Activated B cell treated with CpG ODN at 0.5 μM for 24 hours (primary cell): ENCODE results near the gene CADM2. TPM values are rescaled to one million over a fixed set of nuclear protein-coding genes. Genes with fewer than 3 reads are reported as not detected.

ENCODE experiments used
- ATAC-seq: fragments of 200-7000 bp; cut with Tn5 transposase; one replicate; pipeline ENCODE4 v1.10.0; 2021; ENCODE audit warnings: low read depth, mild to moderate bottlenecking, moderate library complexity
- CTCF ChIA-PET: fragments of 350-600 bp; sonication (Branson Sonifier 250); formaldehyde crosslinking; loops from one replicate; lab custom pipeline; 2021; ENCODE audit warnings: antibody characterized with exemption; lab: Charles Lee
- POLR2A ChIA-PET: fragments of 350-600 bp; sonication (Branson Sonifier 250); formaldehyde crosslinking; loops from one replicate; lab custom pipeline; 2021; ENCODE audit warnings: antibody characterized with exemption; lab: Charles Lee
- DNase-seq: peaks from one replicate; pipeline ENCODE4 v3.0.0; 2022
- H3K27ac Mint-ChIP-seq: one replicate; pipeline ENCODE4 v1.8.0; 2020; ENCODE audit warnings: mixed read lengths
- H3K27me3 Mint-ChIP-seq: one replicate; pipeline ENCODE4 v1.8.0; 2021; ENCODE audit warnings: mixed read lengths
- H3K36me3 Mint-ChIP-seq: one replicate; pipeline ENCODE4 v1.8.0; 2021; ENCODE audit warnings: low read depth, mixed read lengths
- H3K4me1 Mint-ChIP-seq: one replicate; pipeline ENCODE4 v1.8.0; 2021; ENCODE audit warnings: mixed read lengths
- H3K4me3 Mint-ChIP-seq: one replicate; pipeline ENCODE4 v1.8.0; 2020; ENCODE audit warnings: mild to moderate bottlenecking, mixed read lengths
- H3K9me3 Mint-ChIP-seq: one replicate; pipeline ENCODE4 v1.8.0; 2020; ENCODE audit warnings: mixed read lengths
- intact Hi-C: fragments of 100-400 bp; cut with micrococcal nuclease; formaldehyde crosslinking; loops from one replicate; pipeline ENCODE4 v1.15.1; 2024
- total RNA-seq: library from RNA; stranded (reverse); gene quantifications from 2 replicates; pipeline ENCODE4 v1.2.3, GENCODE V29; 2022
- TF ChIP-seq, protein P1 (sequence below): fragments of 200-600 bp; IDR thresholded peaks from one replicate; pipeline ENCODE4 v1.8.0; 2022; ENCODE audit warnings: antibody characterized with exemption, mild to moderate bottlenecking

The CADM2 gene
- total RNA-seq, 1 donor from 2014 or later = not detected

- ChIA-PET CTCF (no interaction called here), POLR2A (no interaction called here)
- intact Hi-C loops = no loop called here
- Mint-ChIP-seq H3K27me3 (no peaks in the 10 kb centered on the region), H3K36me3 (no peaks in the 10 kb centered on the region), H3K9me3 (no peaks in the 10 kb centered on the region), H3K4me1 (no peaks in the 10 kb centered on the region), H3K27ac (no peak overlapping the region), H3K4me3 (no peak overlapping the region)
- TF ChIP-seq, protein P1, sequence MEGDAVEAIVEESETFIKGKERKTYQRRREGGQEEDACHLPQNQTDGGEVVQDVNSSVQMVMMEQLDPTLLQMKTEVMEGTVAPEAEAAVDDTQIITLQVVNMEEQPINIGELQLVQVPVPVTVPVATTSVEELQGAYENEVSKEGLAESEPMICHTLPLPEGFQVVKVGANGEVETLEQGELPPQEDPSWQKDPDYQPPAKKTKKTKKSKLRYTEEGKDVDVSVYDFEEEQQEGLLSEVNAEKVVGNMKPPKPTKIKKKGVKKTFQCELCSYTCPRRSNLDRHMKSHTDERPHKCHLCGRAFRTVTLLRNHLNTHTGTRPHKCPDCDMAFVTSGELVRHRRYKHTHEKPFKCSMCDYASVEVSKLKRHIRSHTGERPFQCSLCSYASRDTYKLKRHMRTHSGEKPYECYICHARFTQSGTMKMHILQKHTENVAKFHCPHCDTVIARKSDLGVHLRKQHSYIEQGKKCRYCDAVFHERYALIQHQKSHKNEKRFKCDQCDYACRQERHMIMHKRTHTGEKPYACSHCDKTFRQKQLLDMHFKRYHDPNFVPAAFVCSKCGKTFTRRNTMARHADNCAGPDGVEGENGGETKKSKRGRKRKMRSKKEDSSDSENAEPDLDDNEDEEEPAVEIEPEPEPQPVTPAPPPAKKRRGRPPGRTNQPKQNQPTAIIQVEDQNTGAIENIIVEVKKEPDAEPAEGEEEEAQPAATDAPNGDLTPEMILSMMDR = no peak
- no peak for DNase-seq
- ATAC-seq = no peak
These were observed 357.5 kb downstream of the CADM2 start for GRCh38 chr3:85316252-85316651.

- H3K27me3 Mint-ChIP-seq = no peaks in the 10 kb centered on the region
- TF ChIP-seq, protein P1 = no peak
- POLR2A ChIA-PET = no interaction called here
- intact Hi-C loops = no loop called here
- DNase-seq (no peak), ATAC-seq (no peak)
- no peak overlapping the region for H3K4me3 Mint-ChIP-seq
- CTCF ChIA-PET = no interaction called here
- no peak overlapping the region for H3K27ac Mint-ChIP-seq
- no peaks in the 10 kb centered on the region for H3K4me1 Mint-ChIP-seq
- no peaks in the 10 kb centered on the region for H3K9me3 Mint-ChIP-seq
- H3K36me3 Mint-ChIP-seq = no peaks in the 10 kb centered on the region
These were observed 363.1 kb downstream of the CADM2 start for GRCh38 chr3:85321892-85322291.

DNA sequence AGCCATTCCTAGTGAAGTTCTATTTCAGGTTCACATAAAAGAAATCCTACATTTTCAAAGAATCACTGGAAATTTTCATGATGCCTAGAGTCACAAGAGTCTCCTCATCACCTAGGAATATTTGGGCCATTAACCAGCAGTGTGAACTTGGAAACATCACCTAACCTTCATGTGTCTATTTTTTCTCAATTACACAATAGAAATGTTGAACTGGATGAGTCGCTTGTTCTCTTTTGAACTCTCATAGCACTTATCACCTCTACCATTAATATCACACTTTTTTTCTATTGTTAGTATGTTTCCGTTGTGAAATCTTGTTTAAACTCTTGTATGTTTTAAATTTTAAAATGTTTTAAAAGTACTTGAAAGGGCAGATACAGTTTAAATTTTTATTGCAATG is 371.3 kb downstream of the CADM2 start:
- POLR2A ChIA-PET = no interaction called here
- DNase-seq (no peak), ATAC-seq (no peak)
- Mint-ChIP-seq H3K36me3 (no peaks in the 10 kb centered on the region), H3K27ac (no peak overlapping the region), H3K27me3 (no peaks in the 10 kb centered on the region), H3K4me3 (no peak overlapping the region), H3K4me1 (no peaks in the 10 kb centered on the region), H3K9me3 (peaks cover 3% of the 10 kb centered on the region)
- TF ChIP-seq, protein P1 = no peak
- CTCF ChIA-PET = no interaction called here
- intact Hi-C loops = no loop called here

- Mint-ChIP-seq H3K27me3 (no peaks in the 10 kb centered on the region), H3K27ac (no peak overlapping the region), H3K36me3 (no peaks in the 10 kb centered on the region), H3K9me3 (no peaks in the 10 kb centered on the region), H3K4me1 (no peaks in the 10 kb centered on the region), H3K4me3 (no peak overlapping the region)
- intact Hi-C loops = no loop called here
- ATAC-seq (no peak), DNase-seq (no peak)
- POLR2A ChIA-PET = no interaction called here
- CTCF ChIA-PET = no interaction called here
- TF ChIP-seq, protein P1 = no peak
These were observed 379.1 kb downstream of the CADM2 start for GRCh38 chr3:85337895-85338294.

DNA sequence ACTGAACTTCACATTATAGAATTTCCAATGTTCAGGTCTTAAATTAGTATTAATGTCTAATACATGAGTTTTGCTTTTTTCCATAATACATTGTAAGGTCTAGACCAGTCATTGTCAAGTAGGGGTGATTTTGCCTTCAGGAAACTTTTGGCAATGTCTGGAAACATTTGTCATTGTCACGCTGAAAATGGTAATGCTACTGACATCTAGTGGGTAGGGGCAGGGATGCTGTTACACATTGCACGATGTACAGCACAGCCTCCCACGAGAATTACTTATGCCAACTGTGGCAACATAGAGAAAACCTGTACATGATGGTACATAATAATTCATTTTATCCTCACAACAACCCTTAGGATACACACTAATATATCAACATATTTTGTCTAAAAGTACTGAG is 384.1 kb downstream of the CADM2 start:
- DNase-seq = no peak
- ATAC-seq = no peak
- Mint-ChIP-seq H3K4me3 (no peak overlapping the region), H3K27ac (no peak overlapping the region), H3K27me3 (no peaks in the 10 kb centered on the region), H3K36me3 (no peaks in the 10 kb centered on the region), H3K4me1 (no peaks in the 10 kb centered on the region), H3K9me3 (no peaks in the 10 kb centered on the region)
- TF ChIP-seq, protein P1 = no peak
- POLR2A ChIA-PET = no interaction called here
- CTCF ChIA-PET = no interaction called here
- intact Hi-C loops = no loop called here
